Right ventricle myocardium superior (tissue), 1 donor: ENCODE data around the gene NFKBIZ. TPM values are rescaled to one million over a fixed set of nuclear protein-coding genes. Genes with fewer than 3 reads are reported as not detected.
A peak's percentile ranks its signal among the peaks of the same experiment; 100 is the strongest.

Experiments used
- ATAC-seq: fragments of 200-7000 bp; cut with Tn5 transposase; one replicate; pipeline ENCODE4 v1.9.1; 2020; ENCODE audit warnings: mild to moderate bottlenecking; ENCODE audit not compliant: poor library complexity
- DNase-seq: peaks from one replicate; pipeline ENCODE4 v3.0.0-alpha.2; 2020
- intact Hi-C: fragments of 100-400 bp; cut with DNase I; formaldehyde crosslinking; loops from one replicate; pipeline ENCODE4 v1.11.2; 2022
- long read RNA-seq: library from polyadenylated mRNA; unstranded; transcript quantifications from one replicate; pipeline ENCODE4 v2.0.0, GENCODE V29; 2021
- total RNA-seq: library from RNA; stranded (reverse); fragmentation: NEBNext Ultra II Directional; extraction: Animal tissue kit (Norgen Biotek cat#: 25700); gene quantifications from one replicate; pipeline ENCODE4 v1.2.1, GENCODE V29; 2021
- donor health status: DM: no; HTN: yes; CAD: no; lungs with severe emphysema.

NFKBIZ gene
- total RNA-seq = 12.9 TPM
- long read RNA-seq, partial matches to known transcripts = 1 of 4 reads
- long read RNA-seq, other reads (novel, unspliced or antisense) = 3 of 4 reads

DNA sequence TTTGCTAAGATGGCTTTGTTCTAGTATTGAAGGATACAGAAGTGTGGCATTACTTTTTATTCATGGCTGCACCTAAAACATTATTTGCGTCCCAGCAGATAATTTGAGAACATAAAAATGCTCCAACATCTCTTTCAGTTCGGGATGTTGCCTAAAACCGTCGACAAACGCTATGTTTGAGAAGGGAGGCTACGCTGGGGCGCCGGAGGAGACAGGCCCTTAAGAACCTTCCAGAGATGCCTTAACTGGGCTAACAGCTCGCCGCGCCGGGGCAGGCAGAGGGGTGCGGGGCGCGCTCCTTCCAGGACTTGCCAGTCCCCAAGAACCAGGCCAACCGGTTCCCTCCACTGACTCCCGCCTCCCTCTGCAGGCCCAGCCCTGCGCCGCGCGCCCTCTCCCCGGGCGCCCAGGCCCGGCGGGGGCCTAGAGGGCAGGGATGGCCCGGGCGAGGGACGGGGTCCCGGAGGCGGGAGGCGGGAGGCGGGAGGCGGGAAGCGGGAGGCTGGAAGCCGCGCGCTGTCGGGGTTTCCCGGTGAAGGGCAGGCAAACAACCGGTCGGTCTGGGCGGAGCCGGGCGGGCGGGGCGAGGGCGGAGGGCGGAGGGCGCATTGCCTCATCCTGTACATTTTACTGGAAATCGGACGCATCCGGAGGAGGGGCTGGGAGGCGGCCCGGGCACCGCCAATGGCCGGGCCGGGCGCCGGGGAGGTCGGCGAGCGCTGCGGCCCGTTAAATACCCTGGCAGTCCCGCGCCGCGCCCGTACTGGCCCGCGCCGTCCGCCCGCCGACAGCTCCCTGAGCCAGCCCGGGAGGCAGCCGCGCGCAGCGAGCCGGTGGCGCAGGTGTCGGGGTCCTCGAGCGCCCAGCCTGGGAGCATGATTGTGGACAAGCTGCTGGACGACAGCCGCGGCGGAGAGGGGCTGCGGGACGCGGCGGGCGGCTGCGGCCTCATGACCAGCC, at the start of gene NFKBIZ:
Gene NFKBIZ (plus strand): TSS at position 761 of the 960 bp plus-strand sequence. CDS start 115 bp downstream, at position 876.
- intact Hi-C loops = loop anchor here (2.0 kb wide), 1 partner anchor 20 kb away; no protein-coding TSS in a partner anchor
- peak; percentile 98 for DNase-seq
- ATAC-seq = peak; percentile 95

DNA sequence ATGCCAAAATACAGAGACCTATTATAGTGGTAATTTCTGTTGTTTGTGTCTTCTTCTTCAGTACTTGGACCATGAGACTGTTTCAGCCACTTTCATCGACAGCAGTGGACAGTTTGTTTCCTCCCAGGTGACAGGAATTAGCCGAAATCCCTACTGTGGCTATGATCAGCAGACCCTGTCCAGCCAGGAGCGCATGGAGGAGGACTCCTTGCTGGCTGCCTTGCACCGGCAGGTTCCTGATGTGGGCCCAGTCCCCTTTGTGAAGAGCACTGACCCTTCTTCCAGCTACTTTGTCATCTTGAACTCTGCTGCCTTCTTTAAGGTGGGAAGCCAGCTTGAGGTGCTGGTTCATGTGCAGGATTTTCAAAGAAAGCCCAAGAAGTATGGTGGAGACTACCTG, 48.1 kb upstream of the NFKBIZ start:
- ATAC-seq = no peak
- no peak for DNase-seq
- intact Hi-C loops = loop anchor here (5.0 to 10.0 kb wide), 2 partner anchors 294 to 426 kb away; no protein-coding TSS in a partner anchor

GRCh38 chr3:101802179-101802578, 47.1 kb upstream of the NFKBIZ start:
- ATAC-seq (no peak), DNase-seq (no peak)
- intact Hi-C loops = loop anchor here (5.0 to 10.0 kb wide), 2 partner anchors 293 to 425 kb away; no protein-coding TSS in a partner anchor

DNA sequence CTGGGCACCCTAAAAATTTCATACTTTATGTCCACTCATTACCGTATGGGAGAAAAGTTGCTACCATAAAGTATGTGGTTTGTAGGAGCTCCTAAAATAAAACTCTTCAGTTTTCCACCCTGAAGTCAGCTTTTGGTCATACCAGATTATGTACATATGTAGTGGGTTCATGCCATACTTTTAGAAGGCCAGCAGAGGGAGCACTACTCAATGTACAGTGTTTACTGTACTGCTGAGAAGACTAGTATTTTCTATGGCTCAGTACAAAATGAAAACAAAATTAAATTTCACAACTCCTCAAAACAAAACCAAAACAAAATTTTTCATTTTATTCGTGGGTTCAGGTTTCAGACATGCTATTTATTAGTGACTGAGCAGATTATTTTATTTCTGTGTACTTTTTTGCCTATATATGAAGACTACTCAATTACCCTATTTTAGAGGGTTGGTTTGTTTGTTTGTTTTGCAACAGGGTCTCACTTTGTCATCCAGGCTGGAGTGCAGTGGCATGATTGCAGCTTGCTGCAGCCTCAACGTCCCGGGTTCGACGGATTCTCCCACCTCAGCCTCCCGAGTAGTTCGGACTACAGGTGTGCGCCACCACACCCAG, 46.0 kb upstream of the NFKBIZ start:
- no peak for DNase-seq
- peak; percentile 95 for ATAC-seq
- intact Hi-C loops = loop anchor here (5.0 to 10.0 kb wide), 2 partner anchors 292 to 424 kb away; no protein-coding TSS in a partner anchor

DNA sequence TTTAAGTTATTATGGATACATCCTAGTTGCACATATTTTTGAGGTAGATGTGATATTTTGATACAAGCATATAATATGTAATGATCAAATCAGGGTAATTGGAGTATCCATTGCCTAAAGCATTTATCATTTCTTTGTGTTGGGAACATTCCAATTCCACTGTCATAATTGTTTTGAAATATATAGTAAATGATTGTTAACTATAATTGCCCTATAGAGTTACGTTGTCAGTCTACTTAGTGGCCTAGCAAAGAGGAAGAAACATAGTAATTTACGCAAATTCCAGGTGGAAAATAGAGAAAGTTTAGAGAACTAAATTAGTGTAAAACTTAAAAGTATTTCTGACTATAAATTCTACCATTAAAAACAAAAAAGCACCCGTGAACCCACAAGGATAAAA, 45.4 kb upstream of the NFKBIZ start:
- DNase-seq = no peak
- no peak for ATAC-seq
- intact Hi-C loops = loop anchor here (5.0 to 10.0 kb wide), 2 partner anchors 291 to 423 kb away; no protein-coding TSS in a partner anchor

DNA sequence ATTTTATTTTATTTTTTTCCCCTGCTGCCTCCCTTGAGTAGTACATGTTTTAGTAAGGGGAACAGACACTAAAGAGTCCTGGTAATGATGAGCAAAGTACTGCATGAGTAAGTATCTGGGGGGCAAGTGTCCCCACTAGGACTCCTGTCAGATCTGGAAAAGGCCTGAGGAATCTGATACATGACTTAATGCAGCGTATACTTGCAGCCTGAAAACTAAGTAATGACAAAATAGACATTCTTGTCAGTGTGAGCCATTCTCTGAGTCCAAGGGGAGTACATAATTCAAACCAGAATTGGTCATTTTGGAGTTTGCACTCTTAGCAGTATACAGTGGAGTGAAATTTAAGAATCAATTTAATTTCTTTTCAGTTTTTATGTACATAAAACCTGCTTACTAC, 42.8 kb upstream of the NFKBIZ start:
- DNase-seq (no peak), ATAC-seq (no peak)
- intact Hi-C loops = loop anchor here (10.0 kb wide), 1 partner anchor 288 kb away; no protein-coding TSS in a partner anchor

DNA sequence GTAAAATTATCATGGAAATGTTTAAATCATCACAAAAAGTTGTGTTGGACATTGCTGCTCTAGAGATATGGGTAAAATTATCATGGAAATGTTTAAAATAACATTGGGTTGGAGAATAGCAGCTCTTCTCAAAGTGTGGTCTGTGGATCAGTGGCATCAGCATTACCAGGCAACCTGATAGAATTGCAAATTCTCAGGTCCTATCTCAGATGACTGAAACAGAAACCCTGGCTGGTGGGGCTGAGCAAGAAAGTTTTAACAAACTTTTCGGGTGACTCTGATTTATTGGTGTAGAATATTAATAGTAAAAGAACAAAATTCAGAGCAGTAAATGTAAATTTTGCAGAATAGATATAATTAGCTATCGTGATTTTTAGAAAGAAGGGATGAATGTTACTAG, 41.4 kb upstream of the NFKBIZ start:
- intact Hi-C loops = loop anchor here (10.0 kb wide), 1 partner anchor 287 kb away; no protein-coding TSS in a partner anchor
- DNase-seq (no peak), ATAC-seq (no peak)

DNA sequence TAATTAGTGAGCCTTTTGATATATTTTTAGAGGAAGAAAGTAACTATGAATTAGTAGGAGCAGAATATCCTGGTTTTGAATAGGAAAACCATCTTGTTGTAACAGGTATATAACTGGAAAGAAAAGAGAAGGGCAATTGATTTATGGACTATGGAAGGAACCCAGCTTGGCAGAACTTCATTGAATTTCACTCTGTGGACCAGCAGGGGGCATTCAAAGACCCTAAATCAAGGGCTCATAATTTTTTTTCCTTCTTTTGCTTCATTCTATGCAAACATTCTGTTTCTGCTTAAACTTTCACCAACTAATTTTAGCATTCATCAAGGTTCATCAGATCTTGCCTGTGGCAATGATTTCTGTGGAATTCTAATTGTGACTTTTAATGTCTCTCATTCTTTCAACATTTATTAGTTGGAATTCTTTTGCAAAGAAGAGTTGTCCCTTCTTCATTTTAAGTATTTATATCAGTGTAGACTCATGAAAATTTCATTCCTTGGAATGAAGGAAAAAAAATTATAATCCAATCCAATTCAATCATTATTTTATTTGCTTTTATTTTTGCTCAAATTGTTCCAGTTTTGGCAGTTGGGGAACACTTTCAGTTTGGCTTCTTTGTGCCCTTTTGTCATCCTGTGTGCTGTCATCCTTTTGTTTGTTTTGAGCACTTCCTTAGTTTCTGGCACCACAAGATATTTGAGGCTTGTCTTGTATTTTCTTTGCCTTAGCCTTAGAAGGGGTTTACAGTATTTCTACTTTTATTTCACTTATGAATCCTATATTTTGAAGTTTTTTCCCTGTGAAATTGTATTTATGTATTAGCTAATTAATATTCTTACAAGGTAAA, 39.9 kb upstream of the NFKBIZ start:
- intact Hi-C loops = loop anchor here (5.0 to 10.0 kb wide), 2 partner anchors 43 to 285 kb away; no protein-coding TSS in a partner anchor
- DNase-seq = no peak
- ATAC-seq = peak; percentile 47

GRCh38 chr3:101810022-101810418, 39.3 kb upstream of the NFKBIZ start:
- DNase-seq = no peak
- intact Hi-C loops = loop anchor here (5.0 kb wide), 1 partner anchor 42 kb away; no protein-coding TSS in a partner anchor
- ATAC-seq = no peak

DNA sequence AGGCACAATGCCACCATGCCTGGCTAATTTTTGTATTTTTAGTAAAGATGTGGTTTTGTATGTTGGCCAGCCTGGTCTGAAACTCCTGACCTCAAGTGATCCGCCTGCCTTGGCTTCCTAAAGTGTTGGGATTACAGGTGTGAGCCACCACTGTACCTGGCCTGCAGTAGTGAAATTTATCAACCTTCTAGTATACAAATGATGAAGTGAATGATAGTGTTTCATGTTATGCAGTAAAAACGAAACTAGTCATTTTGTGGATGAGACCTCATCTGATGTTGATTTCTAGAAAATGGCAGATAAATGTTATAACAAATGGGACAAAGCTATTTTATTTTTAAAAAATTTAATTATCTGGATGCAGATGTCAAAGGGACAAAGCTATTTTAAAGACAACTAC, 37.4 kb upstream of the NFKBIZ start:
- ATAC-seq (no peak), DNase-seq (no peak)
- intact Hi-C loops = loop anchor here (5.0 kb wide), 1 partner anchor 40 kb away; no protein-coding TSS in a partner anchor

GRCh38 chr3:101812895-101813294, 36.4 kb upstream of the NFKBIZ start:
- intact Hi-C loops = loop anchor here (5.0 kb wide), 1 partner anchor 39 kb away; no protein-coding TSS in a partner anchor
- DNase-seq = no peak
- ATAC-seq = no peak

DNA sequence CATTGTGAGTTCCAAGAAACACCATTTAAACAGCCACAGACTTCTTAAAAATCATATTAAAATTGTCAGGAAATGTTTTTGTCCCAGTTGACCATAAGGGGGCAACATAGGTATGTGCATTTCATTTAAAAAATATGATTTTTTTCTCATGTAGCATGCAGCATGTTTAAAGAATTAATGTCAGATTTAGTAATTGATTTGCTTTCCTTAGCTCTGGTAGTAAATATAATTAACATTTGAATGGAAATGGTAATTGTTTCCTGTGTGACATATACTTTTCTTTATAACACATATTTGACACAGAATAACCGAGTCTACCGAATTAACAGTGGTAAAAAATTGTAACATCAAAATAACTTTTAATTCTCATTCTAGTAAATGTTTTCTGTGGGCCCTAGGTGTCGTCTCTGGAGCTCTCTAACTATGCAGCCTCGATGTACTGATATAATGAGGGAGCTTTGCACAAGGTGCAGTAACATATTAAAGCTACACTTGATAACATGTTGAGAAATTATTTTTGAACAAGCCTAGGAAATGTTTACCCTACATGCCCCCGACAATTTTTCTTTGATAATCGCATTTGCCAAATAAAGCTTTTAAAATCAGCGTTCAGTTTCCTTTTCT, 35.4 kb upstream of the NFKBIZ start:
- ATAC-seq (peak; percentile 45), DNase-seq (no peak)
- intact Hi-C loops = loop anchor here (5.0 kb wide), 1 partner anchor 38 kb away; no protein-coding TSS in a partner anchor

GRCh38 chr3:101814835-101815234, 34.5 kb upstream of the NFKBIZ start:
- intact Hi-C loops = loop anchor here (5.0 kb wide), 1 partner anchor 37 kb away; no protein-coding TSS in a partner anchor
- ATAC-seq = peak; percentile 81

DNA sequence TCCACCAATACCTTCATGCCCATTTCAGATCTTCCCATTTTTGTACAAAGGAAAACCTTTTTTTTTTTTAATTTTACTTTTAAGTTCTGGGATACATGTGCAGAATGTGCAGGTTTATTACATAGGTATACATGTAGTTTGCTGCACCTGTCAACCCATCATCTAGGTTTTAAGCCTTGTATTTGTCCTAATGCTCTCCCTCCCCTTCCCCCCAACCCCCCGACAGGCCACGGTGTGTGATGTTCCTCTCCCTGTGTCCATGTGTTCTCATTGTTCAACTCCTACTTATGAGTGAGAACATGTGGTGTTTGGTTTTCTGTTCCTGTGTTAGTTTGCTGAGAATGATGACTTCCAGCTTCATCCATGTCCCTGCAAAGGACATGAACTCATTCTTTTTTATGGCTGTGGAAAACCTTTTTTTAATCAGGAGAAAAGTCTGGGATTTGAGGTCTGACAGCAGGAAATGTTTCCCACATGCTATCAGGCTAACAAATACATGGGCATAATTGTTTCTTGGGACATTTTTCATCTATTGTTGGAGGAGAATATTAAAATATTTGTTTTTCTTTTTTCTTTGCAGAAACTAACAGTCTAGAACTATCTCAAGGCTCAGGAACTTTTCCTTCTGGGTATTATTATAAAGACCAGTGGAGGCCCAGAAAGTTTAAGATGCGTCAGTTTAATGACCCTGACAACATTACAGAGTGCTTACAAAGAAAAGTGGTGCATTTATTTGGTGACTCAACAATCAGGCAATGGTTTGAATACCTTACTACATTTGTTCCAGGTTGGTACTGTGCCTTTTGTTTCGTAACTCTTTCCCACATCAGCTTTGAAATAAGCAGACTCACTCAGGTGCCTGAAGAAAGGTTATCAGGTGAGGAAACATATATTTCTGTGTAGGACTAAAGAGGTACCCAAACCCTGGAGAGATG, 32.8 kb upstream of the NFKBIZ start:
- ATAC-seq = no peak

More at GRCh38 chr3:101814835-101815234, 34.5 kb upstream of the NFKBIZ start:
- DNase-seq = no peak

GRCh38 chr3:101817992-101818391, 31.3 kb upstream of the NFKBIZ start:
- DNase-seq (no peak), ATAC-seq (no peak)
- intact Hi-C loops = no loop called here

More for the DNA sequence above, 32.8 kb upstream of the NFKBIZ start:
- intact Hi-C loops = no loop called here
- no peak for DNase-seq

DNA sequence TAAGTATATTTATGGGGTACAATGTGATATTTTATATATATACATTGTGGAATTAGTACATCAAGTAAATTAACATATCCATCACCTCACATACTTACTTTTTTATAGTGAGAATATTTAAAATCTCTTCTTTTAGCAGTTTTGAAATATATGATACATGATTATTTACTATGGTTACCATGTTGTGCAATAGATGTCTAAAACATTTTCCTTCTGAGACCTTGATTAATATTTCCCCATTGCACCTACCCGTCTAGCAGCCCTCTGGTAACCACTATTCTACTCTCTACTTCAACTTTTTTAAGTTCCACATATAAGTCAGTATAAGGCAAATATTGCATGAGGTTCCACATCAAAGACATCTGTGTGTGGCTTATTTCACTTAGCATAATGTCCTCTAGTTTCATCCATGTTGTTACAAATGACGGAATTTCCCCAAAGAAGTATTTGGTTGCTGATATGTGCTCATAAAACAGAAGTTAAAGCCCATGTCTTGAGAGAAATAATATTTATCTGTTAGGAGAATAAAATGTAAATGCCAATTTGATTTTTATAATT, 29.6 kb upstream of the NFKBIZ start:
- DNase-seq (no peak), ATAC-seq (no peak)
- intact Hi-C loops = no loop called here
